GM23248 (cell line): ENCODE measurements around the gene SMKR1. TPM values are rescaled to one million over a fixed set of nuclear protein-coding genes. Genes with fewer than 3 reads are reported as not detected.

ENCODE experiments used
- DNase-seq: peaks from one replicate; pipeline ENCODE4 v3.0.0-alpha.2; 2015
- H2AFZ ChIP-seq: fragments of 200-600 bp; sonication (generic); 2 replicates; pipeline ENCODE4 v1.6.1; 2016; ENCODE audit warnings: antibody characterized with exemption
- H3F3A ChIP-seq: fragments of 200-600 bp; sonication (generic); 2 replicates; pipeline ENCODE4 v1.6.1; 2016; ENCODE audit warnings: mild to moderate bottlenecking, antibody characterized with exemption, mixed run types; ENCODE audit not compliant: insufficient read depth
- H3K27ac ChIP-seq: fragments of 200-600 bp; sonication (generic); 2 replicates; pipeline ENCODE4 v1.5.1; 2016; ENCODE audit warnings: mild to moderate bottlenecking
- H3K27me3 ChIP-seq: fragments of 200-600 bp; sonication (generic); replicated peaks from 2 replicates; pipeline ENCODE4 v1.6.1; 2016; ENCODE audit warnings: mild to moderate bottlenecking; ENCODE audit not compliant: insufficient read depth
- H3K36me3 ChIP-seq: fragments of 200-600 bp; sonication (generic); 2 replicates; pipeline ENCODE4 v1.6.1; 2016; ENCODE audit warnings: low read depth, mild to moderate bottlenecking
- H3K4me1 ChIP-seq: fragments of 200-600 bp; sonication (generic); 2 replicates; pipeline ENCODE4 v1.6.1; 2016; ENCODE audit warnings: mild to moderate bottlenecking; ENCODE audit not compliant: insufficient read depth
- H3K4me2 ChIP-seq: fragments of 200-600 bp; sonication (generic); one replicate; pipeline ENCODE4 v1.6.1; 2016; ENCODE audit warnings: mild to moderate bottlenecking; ENCODE audit not compliant: unreplicated experiment
- H3K4me3 ChIP-seq: fragments of 200-600 bp; sonication (generic); 2 replicates; pipeline ENCODE4 v1.5.1; 2016; ENCODE audit warnings: mild to moderate bottlenecking
- H3K79me2 ChIP-seq: fragments of 200-600 bp; sonication (generic); 2 replicates; pipeline ENCODE4 v1.6.1; 2016; ENCODE audit warnings: mild to moderate bottlenecking; ENCODE audit not compliant: insufficient read depth
- H3K9ac ChIP-seq: fragments of 200-600 bp; sonication (generic); 2 replicates; pipeline ENCODE4 v1.6.1; 2016; ENCODE audit warnings: mild to moderate bottlenecking
- H3K9me2 ChIP-seq: fragments of 200-600 bp; sonication (generic); 2 replicates; pipeline ENCODE4 v1.6.1; 2016; ENCODE audit warnings: mixed run types, mild to moderate bottlenecking, moderate library complexity; ENCODE audit not compliant: insufficient read depth
- H3K9me3 ChIP-seq: fragments of 200-600 bp; sonication (generic); one replicate; pipeline ENCODE4 v1.6.1; 2017; ENCODE audit warnings: low read depth
- H4K20me1 ChIP-seq: fragments of 200-600 bp; sonication (generic); 2 replicates; pipeline ENCODE4 v1.6.0; 2016; ENCODE audit not compliant: insufficient read depth
- EZH2 ChIP-seq: fragments of 200-600 bp; sonication (generic); IDR thresholded peaks from 2 replicates; pipeline ENCODE4 v1.6.1; 2018; ENCODE audit warnings: antibody characterized with exemption, mild to moderate bottlenecking; ENCODE audit not compliant: insufficient read depth, poor library complexity, severe bottlenecking
- EZH2phosphoT487 ChIP-seq: fragments of 200-600 bp; sonication (generic); IDR thresholded peaks from 2 replicates; pipeline ENCODE4 v1.6.1; 2018; ENCODE audit warnings: antibody characterized with exemption, moderate library complexity, mild to moderate bottlenecking, low read depth; ENCODE audit not compliant: insufficient read depth
- WGBS, 2 experiments: methylation state at CpG; one replicate each; pipeline ENCODE4 v1.1.6; 2015 to 2017; ENCODE audit warnings: low lambda C conversion rate in 2 of 2, low coverage in 1 of 2; ENCODE audit errors: missing lambda C conversion rate in 2 of 2; 5-methylcytosine and 5-hydroxymethylcytosine counted together
- in situ Hi-C: fragments of 300-500 bp; cut with MboI; formaldehyde crosslinking; loops from 2 replicates; pipeline ENCODE4 v1.15.0; 2020
- polyA plus RNA-seq: library from polyadenylated mRNA; unstranded; fragments of >200 nt; fragmentation: Nextera tagmentation; extraction: Ambion mirVana; gene quantifications from 2 replicates; pipeline ENCODE4 v1.2.1, GENCODE V29; 2016
- total RNA-seq: library from RNA; depleted of rRNA; stranded (reverse); fragments of >200 nt; shearing (Covaris generic); gene quantifications from 2 replicates; pipeline ENCODE4 v1.2.3, GENCODE V29; 2014

The SMKR1 gene
- total and polyA plus RNA-seq, 2 experiments from 2014 or later: 0.18 TPM; not detected in 1

- Histone ChIP-seq H3K9ac (no peak overlapping the region), H3K9me3 (no peaks in the 10 kb centered on the region), H3K9me2 (no peaks in the 10 kb centered on the region), H3K4me1 (no peaks in the 10 kb centered on the region), H3F3A (no peaks in the 10 kb centered on the region), H4K20me1 (no peaks in the 10 kb centered on the region), H3K4me2 (no peak overlapping the region), H3K27me3 (no peaks in the 10 kb centered on the region; the same call in 1 of the 2 replicates), H3K27ac (no peak overlapping the region), H3K79me2 (no peaks in the 10 kb centered on the region), H3K4me3 (no peak overlapping the region), H2AFZ (no peak overlapping the region), H3K36me3 (no peaks in the 10 kb centered on the region)
- TF ChIP-seq EZH2 (no peak), EZH2phosphoT487 (no peak)
- WGBS, 2 experiments: 76 to 78% methylated on average over 10 of the region's 10 CpGs
- in situ Hi-C loops: no loop called here
- no peak for DNase-seq
Measured at GRCh38 chr7:129540340-129540739, 38.0 kb downstream of the SMKR1 start.

GRCh38 chr7:129544700-129545099, 42.4 kb downstream of the SMKR1 start:
- Histone ChIP-seq H3K4me3 (no peak overlapping the region), H3F3A (no peaks in the 10 kb centered on the region), H4K20me1 (no peaks in the 10 kb centered on the region), H3K4me1 (no peaks in the 10 kb centered on the region), H2AFZ (no peak overlapping the region), H3K4me2 (no peak overlapping the region), H3K9me2 (no peaks in the 10 kb centered on the region), H3K79me2 (no peaks in the 10 kb centered on the region), H3K27ac (no peak overlapping the region), H3K36me3 (no peaks in the 10 kb centered on the region), H3K9ac (no peak overlapping the region), H3K9me3 (no peaks in the 10 kb centered on the region), H3K27me3 (no peaks in the 10 kb centered on the region; the same call in 1 of the 2 replicates)
- TF ChIP-seq EZH2phosphoT487 (no peak), EZH2 (no peak)
- DNase-seq: no peak
- WGBS, 2 experiments: 73 to 76% methylated on average over 5 of the region's 5 CpGs
- in situ Hi-C loops: no loop called here

- Histone ChIP-seq H3F3A (no peaks in the 10 kb centered on the region), H3K4me2 (no peak overlapping the region), H3K9me3 (no peaks in the 10 kb centered on the region), H3K9me2 (no peaks in the 10 kb centered on the region), H3K27me3 (no peaks in the 10 kb centered on the region), H3K27ac (no peak overlapping the region), H3K36me3 (no peaks in the 10 kb centered on the region), H3K4me1 (no peaks in the 10 kb centered on the region), H2AFZ (no peak overlapping the region; the same call in 1 of the 2 replicates), H3K79me2 (no peaks in the 10 kb centered on the region), H3K4me3 (no peak overlapping the region), H4K20me1 (no peaks in the 10 kb centered on the region), H3K9ac (no peak overlapping the region)
- 47 to 49% methylated on average over 13 of the region's 13 CpGs for WGBS, 2 experiments
- in situ Hi-C loops: no loop called here
- TF ChIP-seq EZH2phosphoT487 (no peak), EZH2 (no peak)
- peak; percentile 38 for DNase-seq
Measured at GRCh38 chr7:129550693-129551360, 48.5 kb downstream of the SMKR1 start.

GRCh38 chr7:129553899-129554461, 51.6 kb downstream of the SMKR1 start:
- Histone ChIP-seq H3F3A (no peaks in the 10 kb centered on the region), H3K36me3 (no peaks in the 10 kb centered on the region), H3K9me2 (no peaks in the 10 kb centered on the region), H4K20me1 (no peaks in the 10 kb centered on the region), H3K9me3 (no peaks in the 10 kb centered on the region), H2AFZ (peak overlapping the region; percentile 42), H3K27ac (no peak overlapping the region), H3K4me3 (peak overlapping the region; percentile 51), H3K79me2 (no peaks in the 10 kb centered on the region), H3K9ac (peak overlapping the region; percentile 28; the same call in 1 of the 2 replicates), H3K4me1 (no peaks in the 10 kb centered on the region), H3K4me2 (peak overlapping the region; percentile 65), H3K27me3 (no peaks in the 10 kb centered on the region)
- 14% methylated on average over 13 of the region's 13 CpGs for WGBS, 2 experiments
- in situ Hi-C loops: no loop called here
- TF ChIP-seq EZH2: no peak
- no peak for TF ChIP-seq EZH2phosphoT487
- DNase-seq: peak; percentile 85
